B cell (primary cell): Measurements from ENCODE around the gene SYNGAP1. TPM values are rescaled to one million over a fixed set of nuclear protein-coding genes. Genes with fewer than 3 reads are reported as not detected.

Source experiments
- ATAC-seq: fragments of 200-7000 bp; cut with Tn5 transposase; one replicate; pipeline ENCODE4 v1.10.0; 2021; ENCODE audit warnings: low read depth, mild to moderate bottlenecking, moderate number of reproducible peaks, moderate library complexity
- CTCF ChIA-PET: fragments of 350-600 bp; sonication (Branson Sonifier 250); formaldehyde crosslinking; loops from one replicate; lab custom pipeline; 2021; ENCODE audit warnings: antibody characterized with exemption, inconsistent platforms; lab: Charles Lee
- POLR2A ChIA-PET: fragments of 350-600 bp; sonication (Branson Sonifier 250); formaldehyde crosslinking; loops from one replicate; lab custom pipeline; 2021; ENCODE audit warnings: antibody characterized with exemption; lab: Charles Lee
- DNase-seq: peaks from one replicate; pipeline ENCODE4 v3.0.0; 2013
- H2AFZ ChIP-seq: 2 replicates; pipeline ENCODE4 v1.6.1; 2012; ENCODE audit warnings: mild to moderate bottlenecking, low read depth, low read length; ENCODE audit not compliant: insufficient read depth, poor library complexity, severe bottlenecking
- H3K27ac ChIP-seq, 2 donors: 1 replicate in 1 of 2; 2 replicates in 1 of 2; pipeline ENCODE4 v1.5.1; 2012 to 2013; ENCODE audit warnings: low read length in 2 of 2, mild to moderate bottlenecking in 2 of 2, moderate library complexity in 1 of 2
- H3K27me3 ChIP-seq, 4 experiments: fragments of 200-600 bp in 1 of 4; sonication (generic) in 1 of 4; replicated peaks in 1 of 4; 1 replicate in 2 of 4; 2 replicates in 2 of 4; pipeline versions ENCODE4 v1.6.1 to v1.7.0; 2013 to 2016; ENCODE audit warnings: low read length in 3 of 4, mild to moderate bottlenecking in 2 of 4, mixed read lengths in 1 of 4, moderate library complexity in 1 of 4; ENCODE audit not compliant: insufficient read depth in 4 of 4, control insufficient read depth in 3 of 4; ENCODE audit errors: control extremely low read depth in 1 of 4
- H3K36me3 ChIP-seq, 2 experiments: replicated peaks in 1 of 2; 1 replicate in 1 of 2; 2 replicates in 1 of 2; pipeline versions ENCODE4 v1.6.1 to v1.7.1; 2013; ENCODE audit warnings: low read length in 1 of 2; ENCODE audit not compliant: insufficient read depth in 2 of 2, control insufficient read depth in 1 of 2; ENCODE audit errors: control extremely low read depth in 1 of 2, extremely low read depth in 1 of 2
- H3K4me1 ChIP-seq, 2 donors: fragments of 200-600 bp in 1 of 2; sonication (generic) in 1 of 2; 1 replicate in 1 of 2; 2 replicates in 1 of 2; pipeline versions ENCODE4 v1.5.1 to v1.6.1; 2013 to 2017; ENCODE audit warnings: low read length in 2 of 2; ENCODE audit not compliant: control insufficient read depth in 2 of 2, insufficient read depth in 2 of 2
- H3K4me2 ChIP-seq: replicated peaks from 2 replicates; pipeline ENCODE3; 2012; ENCODE audit warnings: mild to moderate bottlenecking, low read depth, low read length; ENCODE audit not compliant: poor library complexity, severe bottlenecking
- H3K4me3 ChIP-seq, 5 experiments: fragments of 200-600 bp in 1 of 5; sonication (generic) in 1 of 5; 1 replicate in 3 of 5; 2 replicates in 2 of 5; pipeline versions ENCODE4 v1.5.1 to v1.7.0; 2011 to 2016; ENCODE audit warnings: low read length in 4 of 5, mild to moderate bottlenecking in 4 of 5, low read depth in 2 of 5, control low read depth in 1 of 5, moderate library complexity in 1 of 5; ENCODE audit not compliant: insufficient read depth in 1 of 5; ENCODE audit errors: control extremely low read depth in 1 of 5, extremely low read depth in 1 of 5
- H3K79me2 ChIP-seq: fragments of 200-600 bp; sonication (generic); one replicate; pipeline ENCODE4 v1.6.0; 2016; ENCODE audit warnings: low read length; ENCODE audit not compliant: control insufficient read depth, insufficient read depth
- H3K9ac ChIP-seq: fragments of 200-600 bp; sonication (generic); 2 replicates; pipeline ENCODE4 v1.6.1; 2017; ENCODE audit warnings: mild to moderate bottlenecking, low read length, moderate library complexity
- H3K9me3 ChIP-seq, 3 donors: one replicate each; pipeline versions ENCODE4 v1.6.1 to v1.7.1; 2013; ENCODE audit warnings: low read length in 2 of 3; ENCODE audit not compliant: control insufficient read depth in 2 of 3, insufficient read depth in 1 of 3; ENCODE audit errors: control extremely low read depth in 1 of 3
- H4K20me1 ChIP-seq: 2 replicates; pipeline ENCODE4 v1.6.0; 2012; ENCODE audit warnings: mild to moderate bottlenecking, low read length; ENCODE audit not compliant: insufficient read depth, control insufficient read depth, poor library complexity, severe bottlenecking
- H3K27ac Mint-ChIP-seq: one replicate; pipeline ENCODE4 v1.8.0; 2021; ENCODE audit warnings: mixed read lengths
- H3K27me3 Mint-ChIP-seq: one replicate; pipeline ENCODE4 v1.8.0; 2021; ENCODE audit warnings: mixed read lengths
- H3K4me1 Mint-ChIP-seq: one replicate; pipeline ENCODE4 v1.8.0; 2021; ENCODE audit warnings: mixed read lengths
- H3K4me3 Mint-ChIP-seq: one replicate; pipeline ENCODE4 v1.8.0; 2021; ENCODE audit warnings: mixed read lengths
- H3K9me3 Mint-ChIP-seq: one replicate; pipeline ENCODE4 v1.8.0; 2022; ENCODE audit warnings: mixed read lengths; ENCODE audit not compliant: insufficient read depth
- EZH2 ChIP-seq: IDR thresholded peaks from 2 replicates; pipeline ENCODE4 v1.6.1; 2012; ENCODE audit warnings: borderline replicate concordance, low read depth, mild to moderate bottlenecking, moderate library complexity, low read length; ENCODE audit not compliant: insufficient read depth, poor library complexity, severe bottlenecking
- WGBS: methylation state at CpG from one replicate; pipeline ENCODE4 v1.1.5; 2013; ENCODE audit warnings: missing lambda C conversion rate; ENCODE audit not compliant: insufficient coverage; 5-methylcytosine and 5-hydroxymethylcytosine counted together
- intact Hi-C: fragments of 100-400 bp; cut with micrococcal nuclease; formaldehyde crosslinking; loops from one replicate; pipeline ENCODE4 v1.10.0; 2022
- polyA plus RNA-seq: library from polyadenylated mRNA; depleted of rRNA; stranded (reverse); fragments of >200 nt; gene quantifications from 2 replicates; pipeline ENCODE4 v1.2.3, GENCODE V29; 2012
- total RNA-seq, 2 donors: library from RNA; stranded (reverse); fragments of 120-200 nt in 1 of 2; gene quantifications; 1 replicate in 1 of 2; 2 replicates in 1 of 2; pipeline versions ENCODE4 v1.2.3 to v1.2.4, GENCODE V29; 2013 to 2022
- TF ChIP-seq, protein P1 (sequence below): fragments of 200-600 bp; IDR thresholded peaks from one replicate; pipeline ENCODE4 v1.8.0; 2022; ENCODE audit warnings: antibody characterized with exemption, mild to moderate bottlenecking

The SYNGAP1 gene
- total and polyA plus RNA-seq, 2 donors (not counting 1 experiment from before 2014, with no cell fraction given): 18.6 to 43.0 TPM

DNA sequence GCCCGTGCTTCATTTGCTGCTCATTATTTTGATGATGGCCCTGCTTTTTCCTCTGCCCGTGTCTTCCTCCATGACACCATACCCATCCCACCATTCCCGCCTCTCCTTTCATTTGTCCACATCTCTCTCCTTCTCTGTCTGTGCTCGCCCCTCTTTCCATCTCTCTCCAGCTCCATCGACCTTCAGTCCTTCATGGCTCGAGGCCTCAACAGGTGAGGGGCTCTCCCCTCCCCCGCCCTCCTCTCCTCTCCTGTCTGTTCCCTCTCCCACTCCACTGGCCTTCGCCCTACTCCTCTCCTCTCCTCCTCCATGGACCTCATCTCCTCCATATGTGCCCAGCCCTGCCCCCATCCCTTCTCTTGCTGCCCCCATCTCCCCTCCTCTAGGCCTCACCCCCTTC is 22.4 kb downstream of the SYNGAP1 start:
- ChIA-PET POLR2A (interaction anchor here (0.8 kb wide), 1 partner anchor 32 kb away, joined by 4 read pairs; no protein-coding TSS in a partner anchor), CTCF (no interaction called here)
- DNase-seq (no peak), ATAC-seq (no peak)
- Histone ChIP-seq H3K4me3 (no peak overlapping the region), H3K79me2 (no peaks in the 10 kb centered on the region), H2AFZ (no peak overlapping the region), H3K4me1 (no peaks in the 10 kb centered on the region), H3K36me3 (peaks cover 0 to 51% of the 10 kb centered on the region in 2 experiments), H3K27me3 (no peaks in the 10 kb centered on the region), H3K4me2 (no peak overlapping the region), H3K9ac (no peak overlapping the region), H3K27ac (no peak overlapping the region), H3K9me3 (no peaks in the 10 kb centered on the region), H4K20me1 (no peaks in the 10 kb centered on the region)
- Mint-ChIP-seq H3K9me3 (no peaks in the 10 kb centered on the region), H3K27me3 (no peaks in the 10 kb centered on the region), H3K4me1 (no peaks in the 10 kb centered on the region), H3K27ac (no peak overlapping the region), H3K4me3 (no peak overlapping the region)
- no peak for TF ChIP-seq EZH2
- TF ChIP-seq, protein P1, sequence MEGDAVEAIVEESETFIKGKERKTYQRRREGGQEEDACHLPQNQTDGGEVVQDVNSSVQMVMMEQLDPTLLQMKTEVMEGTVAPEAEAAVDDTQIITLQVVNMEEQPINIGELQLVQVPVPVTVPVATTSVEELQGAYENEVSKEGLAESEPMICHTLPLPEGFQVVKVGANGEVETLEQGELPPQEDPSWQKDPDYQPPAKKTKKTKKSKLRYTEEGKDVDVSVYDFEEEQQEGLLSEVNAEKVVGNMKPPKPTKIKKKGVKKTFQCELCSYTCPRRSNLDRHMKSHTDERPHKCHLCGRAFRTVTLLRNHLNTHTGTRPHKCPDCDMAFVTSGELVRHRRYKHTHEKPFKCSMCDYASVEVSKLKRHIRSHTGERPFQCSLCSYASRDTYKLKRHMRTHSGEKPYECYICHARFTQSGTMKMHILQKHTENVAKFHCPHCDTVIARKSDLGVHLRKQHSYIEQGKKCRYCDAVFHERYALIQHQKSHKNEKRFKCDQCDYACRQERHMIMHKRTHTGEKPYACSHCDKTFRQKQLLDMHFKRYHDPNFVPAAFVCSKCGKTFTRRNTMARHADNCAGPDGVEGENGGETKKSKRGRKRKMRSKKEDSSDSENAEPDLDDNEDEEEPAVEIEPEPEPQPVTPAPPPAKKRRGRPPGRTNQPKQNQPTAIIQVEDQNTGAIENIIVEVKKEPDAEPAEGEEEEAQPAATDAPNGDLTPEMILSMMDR: no peak
- intact Hi-C loops: no loop called here
- 95% methylated on average over 8 of the region's 8 CpGs for whole genome bisulfite sequencing

DNA sequence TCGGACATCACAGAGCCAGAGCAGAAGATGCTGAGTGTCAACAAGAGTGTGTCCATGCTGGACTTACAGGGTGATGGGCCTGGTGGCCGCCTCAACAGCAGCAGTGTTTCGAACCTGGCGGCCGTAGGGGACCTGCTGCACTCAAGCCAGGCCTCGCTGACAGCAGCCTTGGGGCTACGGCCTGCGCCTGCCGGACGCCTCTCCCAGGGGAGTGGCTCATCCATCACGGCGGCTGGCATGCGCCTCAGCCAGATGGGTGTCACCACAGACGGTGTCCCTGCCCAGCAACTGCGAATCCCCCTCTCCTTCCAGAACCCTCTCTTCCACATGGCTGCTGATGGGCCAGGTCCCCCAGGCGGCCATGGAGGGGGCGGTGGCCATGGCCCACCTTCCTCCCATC is 23.2 kb downstream of the SYNGAP1 start:
- ChIA-PET POLR2A (interaction anchor here (0.8 kb wide), 1 partner anchor 33 kb away, joined by 4 read pairs; no protein-coding TSS in a partner anchor), CTCF (no interaction called here)
- Histone ChIP-seq H2AFZ (no peak overlapping the region), H3K27ac (no peak overlapping the region), H3K4me3 (no peak overlapping the region), H3K79me2 (no peaks in the 10 kb centered on the region), H3K36me3 (peaks cover 0 to 47% of the 10 kb centered on the region in 2 experiments), H3K27me3 (no peaks in the 10 kb centered on the region), H3K4me2 (no peak overlapping the region), H3K9me3 (no peaks in the 10 kb centered on the region), H4K20me1 (no peaks in the 10 kb centered on the region), H3K9ac (no peak overlapping the region), H3K4me1 (no peaks in the 10 kb centered on the region)
- H3K9me3 Mint-ChIP-seq: no peaks in the 10 kb centered on the region
- no peak for TF ChIP-seq EZH2
- TF ChIP-seq, protein P1: no peak
- H3K4me3 Mint-ChIP-seq: no peak overlapping the region
- intact Hi-C loops: no loop called here
- H3K27me3 Mint-ChIP-seq: no peaks in the 10 kb centered on the region
- no peaks in the 10 kb centered on the region for H3K4me1 Mint-ChIP-seq
- H3K27ac Mint-ChIP-seq: no peak overlapping the region
- DNase-seq: no peak
- 97% methylated on average over 17 of the region's 17 CpGs for WGBS
- no peak for ATAC-seq
